GM19025 (cell line): ENCODE data around the gene TNNT3.

Experiments used
- ATAC-seq: cut with Tn5 transposase; IDR thresholded peaks from one replicate; pipeline ENCODE4 v1.9.1; 2021; ENCODE audit warnings: mild to moderate bottlenecking, low read depth, moderate library complexity; ENCODE audit not compliant: unreplicated experiment

Gene TNNT3

DNA sequence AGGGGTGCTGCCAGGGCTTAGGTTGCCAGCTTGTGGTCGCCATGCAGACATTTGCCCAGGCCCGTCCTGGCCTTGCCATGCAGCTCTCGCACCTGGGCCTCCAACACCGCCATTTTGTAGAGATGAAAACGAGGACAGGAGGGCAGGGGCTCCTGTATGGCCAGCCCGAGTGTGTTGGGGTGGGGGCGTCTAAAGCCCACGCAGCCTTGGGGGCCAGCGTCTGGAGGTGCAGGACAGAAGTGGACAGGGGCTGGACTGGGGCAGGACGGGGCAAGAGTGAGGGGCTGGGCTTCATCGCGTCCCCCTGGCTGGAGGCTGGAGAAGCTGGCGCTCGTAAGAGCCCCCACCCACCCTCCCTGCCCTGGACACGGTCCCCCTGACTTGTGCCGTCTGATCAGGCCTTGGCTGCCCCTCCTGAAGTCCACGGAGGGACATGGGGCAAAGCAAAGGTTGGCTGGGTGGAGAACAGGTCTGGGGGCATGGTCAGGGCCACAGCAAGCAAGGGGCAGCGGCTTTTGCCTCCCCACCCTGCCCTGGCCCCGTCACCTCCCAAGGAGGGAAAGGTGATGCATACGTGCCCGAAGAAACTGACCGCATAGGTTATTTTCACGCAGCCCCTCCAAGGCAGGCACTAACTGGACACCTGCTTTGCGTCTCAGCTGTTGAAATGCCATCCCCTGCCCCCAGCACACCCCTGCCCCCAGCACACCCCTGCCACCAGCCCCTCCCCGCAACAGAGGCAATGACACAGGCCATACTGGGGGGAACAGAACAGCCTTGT, 815 bp downstream of the TNNT3 start:
- no peak for ATAC-seq

DNA sequence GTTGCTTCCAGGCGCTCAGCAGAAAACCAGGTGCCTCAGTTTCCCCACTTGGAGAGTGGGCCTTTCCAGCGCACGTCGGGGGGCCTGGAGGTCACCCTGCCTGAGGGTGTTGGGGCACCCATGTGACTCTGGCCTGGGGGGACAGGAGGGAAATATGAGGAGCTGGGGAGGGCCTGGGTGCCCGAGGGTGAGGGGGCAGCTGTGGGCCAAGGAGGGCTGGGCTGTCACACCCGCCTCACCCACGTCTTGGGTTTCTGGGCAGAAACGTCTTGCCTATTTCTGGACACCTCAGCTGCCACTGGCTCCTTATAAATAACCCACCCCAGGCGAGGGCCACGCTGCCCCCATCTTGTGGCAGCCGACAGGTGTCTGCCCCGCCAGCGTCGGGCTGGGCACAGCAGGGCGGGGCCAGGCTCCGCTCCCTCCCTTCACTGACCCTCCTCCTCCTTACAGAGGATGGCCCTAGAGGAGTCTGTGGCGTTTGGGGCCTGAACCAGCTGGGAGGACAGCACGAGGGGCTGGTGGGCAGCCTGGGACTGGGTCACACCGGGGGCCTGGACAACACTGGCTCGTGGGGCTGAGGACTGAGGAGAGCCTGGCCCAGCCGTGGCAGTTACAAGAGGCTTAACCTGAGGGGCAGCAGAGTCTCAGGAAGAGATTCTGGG, 1.5 kb downstream of the TNNT3 start:
- no peak for ATAC-seq

DNA sequence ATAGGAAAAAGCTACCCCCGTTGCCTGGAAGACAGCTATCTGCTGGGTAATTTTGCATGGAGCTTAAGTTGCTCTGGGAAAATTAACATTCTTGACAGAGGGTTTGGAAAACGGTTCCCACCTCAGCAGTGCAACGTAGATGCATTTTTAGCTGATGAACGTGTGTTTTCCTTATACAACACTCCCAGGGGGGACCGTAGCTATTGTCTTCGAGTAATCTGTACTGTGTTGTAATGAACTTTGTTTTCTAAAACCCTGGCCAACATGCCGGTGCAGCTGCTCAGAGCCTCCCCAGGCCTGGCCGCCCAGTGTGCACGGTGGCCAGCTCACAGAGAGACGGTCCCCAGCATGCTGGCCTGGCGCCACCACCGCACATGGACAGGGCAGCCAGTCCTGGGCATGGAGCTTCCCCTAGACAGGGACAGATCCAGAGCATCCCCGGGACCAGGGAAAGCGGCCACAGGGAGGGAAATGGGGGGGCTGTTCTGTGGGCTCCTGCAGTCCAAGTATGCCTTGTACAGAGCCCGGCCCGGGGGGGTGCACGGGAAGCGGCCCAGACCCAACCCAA, 2.2 kb downstream of the TNNT3 start:
- no peak for ATAC-seq

DNA sequence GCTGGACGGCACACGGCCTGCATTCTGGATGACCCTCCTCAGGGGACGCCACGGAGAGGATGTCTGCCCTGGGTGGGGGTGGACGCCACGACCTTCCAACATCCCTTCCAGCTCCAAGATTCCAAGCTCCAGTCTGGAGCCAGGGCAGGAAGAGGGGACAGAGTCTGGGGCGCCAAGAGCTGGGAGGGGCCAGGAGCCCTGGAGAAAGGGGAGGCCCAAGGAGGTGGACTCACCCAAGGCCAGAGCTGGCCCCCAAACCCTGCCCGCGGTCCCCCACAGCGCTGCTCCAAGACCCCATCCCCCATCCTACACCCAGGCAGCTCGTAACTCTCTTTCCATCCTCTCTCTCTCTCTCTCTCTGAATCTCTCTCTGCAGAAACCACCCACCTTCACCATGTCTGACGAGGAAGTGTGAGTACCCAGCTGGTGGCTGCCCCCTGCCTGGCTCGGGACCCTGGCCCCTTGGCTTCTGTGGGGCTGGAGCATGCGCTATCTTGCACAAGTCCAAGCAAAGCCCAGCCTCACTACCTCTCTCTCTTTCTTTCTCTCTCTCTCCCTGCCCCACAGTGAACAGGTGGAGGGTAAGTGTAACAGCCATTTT, 3.1 kb downstream of the TNNT3 start:
- no peak for ATAC-seq

DNA sequence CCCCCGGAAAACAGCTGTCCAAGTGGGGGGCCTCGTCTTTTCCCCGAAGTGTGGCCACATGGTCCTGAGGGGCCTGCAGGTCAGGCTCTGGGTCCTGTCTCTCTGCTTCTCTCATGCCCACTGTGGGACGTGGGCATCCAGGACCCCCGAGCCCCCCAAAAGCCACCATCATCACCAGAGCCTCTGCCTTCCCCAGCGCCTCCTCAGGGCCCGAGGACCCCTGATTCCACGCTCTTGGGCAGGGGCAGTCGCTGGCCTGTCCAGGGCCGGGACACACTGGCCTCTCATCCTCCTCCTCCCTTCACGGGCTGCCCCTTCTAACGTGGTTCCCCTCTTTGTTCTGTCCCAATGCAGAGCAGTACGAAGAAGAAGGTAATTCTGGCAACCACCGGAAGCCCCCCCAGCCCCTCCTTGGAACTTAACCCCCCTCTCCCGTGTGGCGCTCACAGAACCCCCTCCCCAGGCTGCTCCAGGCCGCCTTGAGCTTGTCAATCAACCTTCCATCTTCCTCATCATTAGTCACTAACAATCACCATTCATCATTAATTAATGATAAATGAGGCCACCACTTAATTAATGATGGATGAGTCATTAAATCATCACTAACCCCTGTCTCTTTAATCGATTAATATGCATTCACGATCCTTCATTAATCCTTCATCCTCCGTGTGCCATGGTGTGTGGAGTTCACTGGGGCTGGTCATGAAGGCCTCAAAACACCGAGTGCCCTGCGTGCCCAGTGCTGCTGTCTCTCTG, 3.9 kb downstream of the TNNT3 start:
- ATAC-seq, result no peak

DNA sequence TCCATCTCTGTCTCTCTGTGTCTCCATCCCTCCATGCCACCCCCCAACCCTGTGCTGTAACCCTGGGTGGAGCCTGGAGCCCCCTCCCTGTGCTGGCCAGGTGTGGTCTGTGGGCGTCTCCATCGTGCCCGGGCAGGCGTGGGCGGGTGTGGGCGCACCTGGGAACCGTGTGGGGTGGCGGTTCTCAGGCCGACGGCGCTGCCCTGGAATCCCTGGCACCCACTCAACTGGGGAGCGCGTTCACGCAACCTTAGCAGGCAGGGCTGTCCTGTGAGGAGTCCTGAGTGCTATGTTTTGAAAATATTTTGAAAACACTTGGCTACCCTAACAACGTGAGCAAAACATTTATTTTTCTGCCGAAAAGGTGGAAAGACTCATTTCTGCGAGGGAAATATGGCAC, 4.7 kb downstream of the TNNT3 start:
- no peak for ATAC-seq

DNA sequence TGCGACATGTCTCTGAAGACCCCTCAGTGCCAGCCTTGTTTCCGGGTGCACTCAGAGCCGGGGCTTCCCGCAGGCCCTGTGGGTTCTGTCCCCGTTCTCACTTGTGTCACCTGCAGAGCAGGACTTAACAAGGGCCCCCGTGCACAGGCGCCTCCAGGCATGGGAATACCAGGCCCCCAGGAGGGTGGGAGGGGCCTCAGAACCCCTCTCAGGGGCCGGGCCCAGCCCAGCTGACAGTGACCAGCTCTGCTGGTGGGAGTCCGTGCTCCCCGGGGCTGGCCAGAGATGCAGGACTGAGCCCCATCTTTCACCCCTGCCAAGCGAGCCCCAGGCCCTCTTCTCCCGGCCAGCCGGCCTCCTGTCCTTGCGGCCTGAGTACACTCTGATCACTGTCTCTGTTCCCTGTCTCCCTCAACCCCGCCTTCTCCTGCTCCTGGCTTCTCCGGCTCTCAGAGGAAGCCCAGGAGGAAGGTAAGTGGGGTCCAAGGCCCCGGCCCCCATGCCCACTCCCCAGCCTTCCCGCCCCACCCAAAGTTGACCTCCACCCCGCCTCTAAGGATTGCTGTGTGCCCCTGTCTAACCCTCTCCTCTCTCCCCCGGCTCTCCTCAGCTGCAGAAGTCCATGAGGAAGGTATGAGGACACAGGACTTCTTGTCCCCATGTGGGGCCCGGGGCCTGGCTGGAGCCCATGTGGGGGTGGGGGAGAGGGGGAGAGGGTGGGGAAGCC, 5.3 kb downstream of the TNNT3 start:
- no peak for ATAC-seq

DNA sequence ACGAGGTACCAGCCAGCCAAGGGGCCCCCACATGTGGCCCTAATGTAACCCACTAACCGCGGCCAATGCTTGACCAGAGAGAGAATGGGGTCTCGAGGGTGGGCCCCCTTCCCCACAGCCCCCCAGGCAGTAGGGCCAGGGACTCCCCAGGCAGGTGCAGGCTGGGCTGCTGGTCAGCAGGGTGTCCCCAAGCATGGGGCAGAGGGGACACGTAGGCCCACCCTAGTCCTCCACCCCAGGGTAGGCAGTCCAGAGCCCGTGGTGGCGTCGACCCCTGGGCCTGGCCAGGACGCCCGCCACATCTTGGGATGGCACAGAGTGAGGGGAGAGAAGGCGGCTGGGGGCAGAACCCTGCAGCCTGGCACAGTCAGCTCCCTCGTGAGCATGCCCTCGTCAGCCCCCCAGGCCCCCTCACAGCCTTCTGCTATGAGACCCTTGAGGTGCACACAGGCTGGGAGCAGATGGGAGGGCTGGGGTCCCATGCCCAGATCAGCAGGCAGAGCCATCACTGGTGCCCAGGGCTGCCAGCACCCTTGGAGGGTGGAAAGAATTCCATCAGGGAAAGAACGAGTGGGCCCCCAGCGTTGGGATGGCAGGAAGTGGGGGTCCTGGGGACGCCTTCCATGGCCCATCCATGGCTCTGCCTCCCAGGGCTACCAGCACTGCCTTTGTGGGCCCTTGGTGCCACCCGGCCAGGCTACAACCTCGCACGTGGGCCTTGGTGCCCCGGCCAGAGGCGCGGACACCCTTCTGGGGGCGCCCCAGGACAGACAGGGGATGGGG, 6.1 kb downstream of the TNNT3 start:
- ATAC-seq, result no peak

DNA sequence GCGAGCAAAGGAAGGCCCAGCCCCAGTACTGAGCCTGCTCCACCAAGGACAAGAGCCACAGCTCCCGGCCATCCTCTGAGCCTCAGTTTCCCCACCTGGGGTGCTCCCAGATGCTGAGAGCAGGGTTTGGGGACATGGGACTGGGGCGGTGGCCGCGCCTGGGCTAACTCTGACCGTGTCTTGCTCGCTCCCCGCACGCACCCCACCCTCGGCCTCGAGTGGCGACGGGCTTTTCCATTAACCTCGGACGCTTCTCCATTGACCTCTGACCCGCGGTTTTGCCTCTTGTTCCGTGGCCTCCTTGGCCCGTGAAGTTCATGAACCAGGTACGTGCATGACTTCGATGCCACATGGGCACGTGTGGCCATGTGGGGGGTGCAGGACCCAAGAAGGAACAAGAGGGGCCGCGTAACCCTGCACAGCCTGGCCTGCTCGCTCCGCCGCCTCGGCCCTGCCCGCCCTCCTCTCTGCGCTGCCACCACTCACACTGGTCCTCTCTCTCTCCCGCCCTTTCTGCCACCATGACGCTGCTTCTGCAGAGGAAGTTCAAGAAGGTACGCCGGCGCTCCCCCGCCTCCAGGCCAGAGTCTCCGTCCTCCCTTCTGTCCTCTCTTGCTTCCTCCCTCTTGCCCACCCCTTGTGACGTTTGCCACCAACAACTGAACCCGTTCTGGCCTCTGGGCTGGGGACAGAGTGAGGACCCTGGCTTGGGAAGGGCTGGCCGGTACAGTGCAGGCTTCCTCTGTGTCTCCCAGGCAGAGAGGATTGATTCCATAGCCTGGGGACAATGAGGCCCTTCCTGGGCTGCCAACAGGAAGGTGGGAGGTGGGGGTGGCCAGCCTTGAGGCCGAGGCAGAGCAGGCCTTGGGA, 6.9 kb downstream of the TNNT3 start:
- ATAC-seq, result no peak

DNA sequence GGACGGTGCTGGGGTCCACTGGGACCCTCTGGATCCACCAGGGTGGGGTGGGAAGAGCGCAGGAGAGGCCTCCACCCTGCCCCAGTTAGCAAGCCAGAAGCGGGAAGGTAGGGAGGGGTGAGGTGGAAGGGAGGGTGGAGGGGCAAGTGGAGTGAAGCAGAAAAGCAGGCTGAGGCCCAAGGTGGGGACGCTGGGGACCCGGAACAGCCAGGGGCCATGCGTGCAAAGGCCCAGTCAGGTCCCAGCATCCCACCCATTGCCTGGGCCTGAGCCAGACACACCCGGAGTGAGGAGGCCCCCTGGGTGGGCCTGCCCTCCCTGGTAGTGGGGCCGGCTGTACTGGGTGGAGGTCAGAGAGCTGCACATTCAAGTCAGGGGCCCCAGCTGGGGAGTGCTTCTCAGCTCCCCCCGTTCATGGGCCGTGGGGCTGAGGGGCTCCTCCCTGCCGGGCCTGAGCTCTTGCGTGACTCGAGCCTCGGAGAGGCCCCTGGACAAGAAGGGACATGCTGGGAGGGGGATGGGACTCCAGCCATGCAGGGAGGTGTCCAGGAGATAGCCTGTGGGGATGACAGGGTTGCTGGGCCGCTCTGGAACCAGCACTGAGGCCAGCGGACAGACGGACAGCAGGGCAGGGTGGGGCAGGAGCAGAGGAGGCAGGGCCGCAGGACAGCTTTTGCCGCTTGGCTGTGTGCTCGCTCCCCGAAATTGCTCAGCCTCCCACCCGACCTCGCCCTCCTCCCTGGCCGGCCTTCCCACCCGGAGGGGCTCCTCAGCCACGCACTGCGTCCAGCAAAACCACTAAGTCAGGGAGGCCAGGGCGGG, 7.7 kb downstream of the TNNT3 start:
- ATAC-seq, result no peak

DNA sequence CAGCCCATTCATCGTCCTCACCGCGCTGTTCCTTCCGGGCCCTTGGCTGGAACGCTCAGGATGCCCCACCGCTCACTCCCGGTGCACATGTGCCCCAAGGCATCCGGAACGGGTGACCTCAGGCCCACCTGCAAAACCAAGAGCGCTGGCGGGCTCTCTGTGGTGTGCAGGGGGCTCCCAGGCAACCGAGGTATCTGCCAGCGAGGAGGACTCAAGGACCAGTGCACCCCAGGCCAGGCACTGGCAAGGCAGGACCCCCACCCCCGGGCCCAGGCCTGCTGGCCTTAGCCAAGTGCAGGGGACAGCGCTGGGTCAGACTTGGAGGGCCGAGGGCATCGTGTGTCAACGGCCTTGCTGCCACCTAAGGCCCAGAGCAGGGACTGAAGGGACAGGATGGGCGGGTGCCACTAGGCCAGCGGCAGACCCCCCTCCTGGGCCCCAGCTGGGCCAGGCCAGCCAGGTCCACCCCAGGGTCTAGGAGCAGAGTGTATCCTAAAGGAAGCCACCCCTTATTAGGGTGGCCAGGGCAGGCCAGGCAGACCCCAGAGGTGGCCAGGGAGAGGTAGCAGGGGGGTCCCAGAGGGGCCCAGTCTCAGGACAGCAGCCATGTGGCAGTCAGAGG, 8.5 kb downstream of the TNNT3 start:
- ATAC-seq, result no peak

DNA sequence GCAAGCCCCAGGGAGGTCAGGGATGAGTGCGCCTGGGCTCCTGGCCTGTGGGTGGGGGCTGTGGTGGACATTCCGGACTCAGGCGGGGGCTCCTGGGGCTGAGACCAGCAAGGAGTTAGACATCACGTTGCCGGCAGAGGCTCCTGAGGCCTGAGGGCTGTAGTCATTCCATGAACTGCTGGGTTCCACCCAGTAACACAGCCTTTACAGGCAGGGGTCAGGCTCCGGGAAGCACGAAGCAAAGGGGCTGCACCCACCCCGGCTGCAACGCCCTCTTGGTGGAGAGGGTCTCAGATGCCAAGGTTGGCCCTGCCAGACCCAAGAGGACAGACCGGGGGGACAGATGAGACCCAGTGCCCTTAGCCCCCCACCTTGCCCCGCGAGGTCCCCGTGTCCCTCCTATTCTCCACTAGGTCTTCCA, 9.0 kb downstream of the TNNT3 start:
- ATAC-seq, result no peak

DNA sequence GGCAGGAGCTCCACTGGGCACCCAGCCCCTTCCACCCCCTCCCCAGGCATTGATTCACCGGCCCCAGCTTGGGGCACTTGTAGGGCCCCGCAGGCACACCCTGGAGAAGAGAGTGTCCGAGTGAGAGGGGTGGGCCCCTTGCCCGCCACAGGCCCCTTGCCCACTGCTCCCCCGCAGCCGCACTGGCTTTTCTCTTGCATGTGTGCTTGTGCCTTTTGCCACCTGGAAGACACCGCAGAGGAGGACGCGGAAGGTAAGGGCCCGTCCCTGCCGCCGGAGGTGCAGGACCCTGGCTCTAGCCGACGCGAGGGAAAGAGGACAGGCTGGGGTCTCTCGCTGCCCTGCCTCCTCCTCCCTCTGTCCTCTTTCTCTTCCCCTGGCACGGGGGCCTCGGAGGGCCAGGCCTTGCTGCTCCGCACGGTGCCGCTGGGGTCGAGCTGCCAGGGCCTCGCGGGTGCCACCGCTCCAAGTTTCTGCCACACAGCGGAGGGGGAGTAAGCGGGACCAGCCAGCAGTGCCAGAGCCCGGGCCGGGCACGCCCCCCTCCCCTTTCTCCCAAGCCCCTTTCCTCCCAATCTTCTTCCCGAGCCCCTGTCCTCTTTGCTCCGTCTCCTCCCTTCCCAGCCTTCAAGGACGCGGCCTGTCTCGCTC, 9.5 kb downstream of the TNNT3 start:
- no peak for ATAC-seq

DNA sequence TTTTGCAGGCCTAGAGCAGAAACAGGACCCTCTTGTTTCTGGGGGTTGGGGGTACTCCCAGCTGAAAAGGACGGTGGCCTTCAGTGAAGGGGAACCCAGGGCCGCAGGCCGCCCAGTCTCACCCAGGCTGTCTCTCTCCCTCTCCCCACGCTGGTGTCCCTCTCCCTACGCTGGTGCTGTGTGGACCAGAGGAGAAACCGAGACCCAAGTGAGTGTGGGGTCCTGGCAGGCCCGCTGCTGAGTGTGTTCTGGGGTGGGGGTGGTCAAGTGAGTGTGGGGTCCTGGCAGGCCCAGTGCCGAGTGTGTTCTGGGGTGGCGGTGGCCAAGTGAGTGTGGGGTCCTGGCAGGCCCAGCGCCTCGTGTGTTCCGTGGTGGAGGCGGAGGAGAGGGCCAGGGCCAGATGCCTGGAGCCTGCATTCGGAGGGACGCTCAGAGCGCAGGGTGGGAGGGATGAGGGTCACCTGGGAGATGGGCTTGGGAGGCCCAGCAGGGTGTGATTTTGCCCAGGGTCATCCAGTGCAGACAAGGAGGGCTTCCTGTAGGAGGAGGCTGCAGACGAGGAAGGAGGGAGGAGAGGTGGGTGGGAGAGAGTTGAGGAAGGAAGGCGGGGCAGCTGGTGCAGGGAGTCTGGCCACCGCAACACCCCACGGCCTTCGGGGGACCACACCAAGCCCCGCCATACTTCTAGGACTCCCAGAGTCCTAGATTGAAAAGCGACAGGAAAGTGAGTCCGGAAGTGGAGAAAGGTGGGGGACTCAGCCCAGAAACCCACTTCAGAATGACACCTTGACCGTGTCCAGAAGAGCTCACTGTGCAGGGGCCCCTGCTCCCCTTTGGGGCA, 10.3 kb downstream of the TNNT3 start:
- no peak for ATAC-seq

DNA sequence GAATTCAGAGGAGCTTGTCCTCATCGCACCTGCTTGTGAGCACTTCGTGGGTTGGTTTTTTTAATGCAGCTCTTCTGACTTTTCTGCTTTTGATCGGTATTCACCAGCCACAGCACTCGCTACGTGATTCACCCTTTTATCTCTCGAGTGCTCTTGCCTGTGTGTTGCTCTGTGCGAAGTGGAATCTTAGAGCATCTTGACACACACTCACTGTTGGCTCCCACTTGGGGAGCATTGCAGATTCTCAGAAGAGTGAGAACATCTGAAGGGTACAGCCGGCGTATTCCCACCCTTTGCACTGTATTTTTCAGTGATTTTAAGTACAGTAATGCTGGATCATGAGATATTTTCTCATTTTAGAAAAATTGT, 10.9 kb downstream of the TNNT3 start:
- ATAC-seq, result no peak
